G401 (cell line): ENCODE data around the gene PRDM8. TPM values are rescaled to one million over a fixed set of nuclear protein-coding genes. Genes with fewer than 3 reads are reported as not detected.

ENCODE experiments used
- DNase-seq: peaks from one replicate; pipeline ENCODE4 v3.0.0-alpha.2; 2015; ENCODE audit warnings: low spot score
- in situ Hi-C: cut with HindIII; loops from 2 replicates; pipeline ENCODE4 v1.10.0; 2016; ENCODE audit warnings: low sequenced_read_pairs, mixed read lengths
- total RNA-seq: library from RNA; depleted of rRNA; stranded (reverse); fragments of >200 nt; shearing (Covaris generic); gene quantifications from 2 replicates; pipeline ENCODE4 v1.2.3, GENCODE V29; 2014; rRNA removed

PRDM8 gene
- total RNA-seq, 1 experiment from 2014 or later, result 0.20 TPM

DNA sequence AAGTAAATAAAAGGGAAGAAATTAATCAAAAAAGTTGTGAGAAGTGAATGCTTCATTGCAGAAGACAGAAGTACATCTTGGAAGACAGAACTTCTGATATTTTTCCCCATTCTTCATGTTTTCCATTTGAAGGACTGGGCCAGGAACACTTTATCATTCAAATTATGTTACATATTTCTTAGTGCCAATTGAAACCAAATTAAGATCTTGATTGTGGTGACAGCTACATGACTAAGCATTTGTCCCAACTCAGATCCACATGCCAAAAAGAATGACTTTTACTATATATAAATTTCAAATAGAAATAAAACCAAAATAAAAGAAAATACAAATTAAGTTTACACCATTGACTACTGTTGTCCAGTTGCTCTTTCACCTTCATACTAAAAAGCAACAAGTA is 55.1 kb downstream of the PRDM8 start:
- no peak for DNase-seq
- in situ Hi-C loops, result no loop called here

DNA sequence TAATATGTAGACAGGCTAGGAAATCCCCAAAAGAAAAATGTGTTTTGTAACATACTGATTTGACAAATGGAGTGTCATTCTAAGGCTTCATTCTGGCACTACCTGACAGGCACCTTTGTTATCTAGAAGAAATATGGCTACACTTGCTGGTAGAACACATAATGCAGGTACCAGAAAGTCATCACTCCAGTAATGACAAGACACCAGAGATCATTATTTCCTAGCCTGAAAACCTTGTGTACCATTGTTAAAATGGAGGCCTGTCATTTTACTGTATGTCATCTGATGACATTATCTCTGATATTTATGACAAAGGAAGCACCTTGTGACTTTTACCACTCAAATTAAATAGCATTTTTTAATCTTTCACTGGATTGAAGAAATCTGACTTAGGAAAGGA is 55.6 kb downstream of the PRDM8 start:
- DNase-seq, result no peak
- in situ Hi-C loops, result no loop called here

DNA sequence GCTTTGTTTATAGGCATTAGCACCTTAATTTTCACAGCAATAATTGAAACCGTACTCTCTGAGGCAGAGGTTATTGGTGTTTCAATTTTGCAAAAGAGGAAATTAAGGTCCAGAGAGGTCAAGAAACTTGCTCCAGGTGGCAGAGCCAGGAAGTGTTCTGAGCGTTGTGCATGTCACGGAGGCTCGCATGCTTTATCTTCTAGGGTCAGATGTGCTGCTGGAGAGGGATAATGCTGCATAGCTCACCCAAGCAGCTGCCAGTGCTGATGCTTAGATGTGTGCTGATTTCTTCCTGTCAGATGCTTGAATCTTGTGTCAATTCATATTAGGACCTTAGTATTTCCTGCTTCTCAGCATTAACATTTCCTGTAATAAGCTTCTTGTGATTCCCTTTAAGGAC is 56.2 kb downstream of the PRDM8 start:
- no peak for DNase-seq
- in situ Hi-C loops, result no loop called here

Other genes with a start within 250 kb of the PRDM8 start
- gene ANTXR2, start 124.3 kb upstream of the PRDM8 start, total RNA-seq, result 0.18 and 0.51 TPM in 2 replicates
- 0.92 and 1.0 TPM in 2 replicates for gene FGF5, start 69.2 kb downstream of the PRDM8 start, total RNA-seq
- gene CFAP299, start 138.2 kb downstream of the PRDM8 start, total RNA-seq, result 0.14 and 0.55 TPM in 2 replicates